ENCODE data around the gene FGGY.

FGGY gene

DNA sequence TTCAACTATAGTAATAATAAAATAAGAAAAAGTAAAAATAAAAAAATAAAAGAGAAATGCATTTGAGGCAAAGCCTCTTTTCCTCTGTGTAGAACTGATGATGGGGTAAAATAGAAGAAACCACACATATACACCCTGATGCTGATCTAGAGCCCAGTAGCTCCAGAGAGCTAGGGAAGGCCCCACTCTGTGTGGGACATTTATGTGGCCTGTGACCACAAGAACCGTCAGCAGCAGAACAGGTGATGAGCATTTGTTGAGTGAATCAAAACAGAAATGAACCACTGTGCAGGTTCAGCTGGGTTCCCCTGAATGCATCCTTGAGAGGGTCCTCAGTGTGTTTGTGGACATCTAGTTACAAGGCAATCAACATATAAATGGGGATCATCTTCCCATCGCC lies 296.0 kb downstream of the FGGY start:
- no peaks in the 10 kb centered on the region for H3K27me3 ChIP-seq
- no peaks in the 10 kb centered on the region for H3K4me1 ChIP-seq
- no peak for DNase-seq
- TF ChIP-seq, protein P1, sequence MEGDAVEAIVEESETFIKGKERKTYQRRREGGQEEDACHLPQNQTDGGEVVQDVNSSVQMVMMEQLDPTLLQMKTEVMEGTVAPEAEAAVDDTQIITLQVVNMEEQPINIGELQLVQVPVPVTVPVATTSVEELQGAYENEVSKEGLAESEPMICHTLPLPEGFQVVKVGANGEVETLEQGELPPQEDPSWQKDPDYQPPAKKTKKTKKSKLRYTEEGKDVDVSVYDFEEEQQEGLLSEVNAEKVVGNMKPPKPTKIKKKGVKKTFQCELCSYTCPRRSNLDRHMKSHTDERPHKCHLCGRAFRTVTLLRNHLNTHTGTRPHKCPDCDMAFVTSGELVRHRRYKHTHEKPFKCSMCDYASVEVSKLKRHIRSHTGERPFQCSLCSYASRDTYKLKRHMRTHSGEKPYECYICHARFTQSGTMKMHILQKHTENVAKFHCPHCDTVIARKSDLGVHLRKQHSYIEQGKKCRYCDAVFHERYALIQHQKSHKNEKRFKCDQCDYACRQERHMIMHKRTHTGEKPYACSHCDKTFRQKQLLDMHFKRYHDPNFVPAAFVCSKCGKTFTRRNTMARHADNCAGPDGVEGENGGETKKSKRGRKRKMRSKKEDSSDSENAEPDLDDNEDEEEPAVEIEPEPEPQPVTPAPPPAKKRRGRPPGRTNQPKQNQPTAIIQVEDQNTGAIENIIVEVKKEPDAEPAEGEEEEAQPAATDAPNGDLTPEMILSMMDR (IDR thresholded peaks at IDR 0.05; ENCODE audit: low read depth, low read length) = no peak
- H3K4me3 ChIP-seq (ENCODE audit: low read depth, low read length) = no peak overlapping the region
- H3K36me3 ChIP-seq = no peaks in the 10 kb centered on the region
- H3K9me3 ChIP-seq = no peaks in the 10 kb centered on the region

DNA sequence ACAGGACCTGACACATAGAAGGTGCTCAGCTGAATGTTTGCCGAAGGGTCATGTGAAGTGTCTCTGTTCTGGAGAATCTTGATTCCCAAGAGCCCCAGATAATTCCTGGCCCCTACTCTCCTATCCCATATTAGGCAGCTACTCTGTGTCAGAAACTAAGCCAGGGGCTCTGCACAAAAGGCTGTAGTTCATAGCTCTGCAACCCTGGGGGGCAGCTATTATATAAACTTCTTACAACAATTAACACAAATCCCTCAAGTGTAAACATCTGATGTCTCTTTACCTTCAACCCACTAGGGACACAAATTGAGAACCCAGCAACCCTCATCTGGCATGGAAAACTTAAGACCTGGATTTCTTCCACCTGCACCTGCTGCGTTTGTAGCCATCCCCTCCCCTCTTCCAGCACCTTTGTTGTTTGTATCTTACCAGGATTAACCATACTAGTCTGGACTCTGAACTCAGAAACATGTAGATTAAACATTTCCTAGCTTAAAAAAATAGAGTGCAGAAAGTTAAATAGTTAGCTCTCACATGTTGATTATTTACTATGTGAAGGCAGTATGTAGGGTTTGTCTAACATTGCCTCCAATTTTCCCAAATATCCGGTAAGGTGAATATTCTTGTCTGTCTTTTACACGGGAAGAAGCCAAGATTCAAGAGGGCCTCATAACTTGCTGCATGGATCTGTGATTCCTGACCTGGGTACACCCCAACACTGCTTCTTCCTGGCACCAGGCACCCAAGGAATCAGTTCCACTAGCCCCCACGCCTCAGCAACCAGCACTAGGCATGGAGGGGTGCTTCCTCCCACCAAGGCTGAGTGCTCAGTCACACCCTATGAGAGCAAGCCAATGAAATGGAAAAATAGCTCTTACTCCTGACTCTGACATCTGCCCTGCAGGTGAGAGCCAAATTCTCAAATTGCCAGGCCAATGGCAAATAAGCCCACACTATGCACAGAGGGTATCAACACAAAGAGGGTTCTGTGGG lies 297.2 kb downstream of the FGGY start:
- TF ChIP-seq, protein P1 (IDR thresholded peaks at IDR 0.05; ENCODE audit: low read depth, low read length) = no peak
- Histone ChIP-seq H3K9me3 (no peaks in the 10 kb centered on the region), H3K27me3 (no peaks in the 10 kb centered on the region), H3K4me3 (ENCODE audit: low read depth, low read length) (no peak overlapping the region), H3K36me3 (no peaks in the 10 kb centered on the region), H3K4me1 (no peaks in the 10 kb centered on the region)
- no peak for DNase-seq

DNA sequence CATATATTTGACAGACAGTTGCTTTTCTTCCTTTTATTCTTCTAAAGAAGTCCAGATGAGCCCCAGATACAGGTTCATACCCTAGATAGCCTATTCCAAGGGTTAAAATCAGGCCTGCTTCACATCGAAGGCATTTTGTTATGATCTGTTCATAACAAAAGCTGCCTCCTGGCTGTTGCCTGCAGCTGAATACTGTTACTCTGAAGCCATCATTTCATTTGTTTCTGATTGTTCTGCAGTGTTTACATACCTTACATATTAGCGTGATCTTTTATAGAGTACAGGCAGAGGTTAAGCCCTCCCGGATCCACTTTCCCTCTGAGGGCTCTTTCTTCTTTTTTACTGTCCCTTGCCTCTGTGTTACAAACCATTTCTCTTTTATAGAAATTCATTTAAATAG lies 298.9 kb downstream of the FGGY start:
- TF ChIP-seq, protein P1 (IDR thresholded peaks at IDR 0.05; ENCODE audit: low read depth, low read length) = no peak
- H3K27me3 ChIP-seq = no peaks in the 10 kb centered on the region
- H3K9me3 ChIP-seq = no peaks in the 10 kb centered on the region
- DNase-seq = no peak
- H3K36me3 ChIP-seq = no peaks in the 10 kb centered on the region
- H3K4me3 ChIP-seq (ENCODE audit: low read depth, low read length) = no peak overlapping the region
- no peaks in the 10 kb centered on the region for H3K4me1 ChIP-seq

DNA sequence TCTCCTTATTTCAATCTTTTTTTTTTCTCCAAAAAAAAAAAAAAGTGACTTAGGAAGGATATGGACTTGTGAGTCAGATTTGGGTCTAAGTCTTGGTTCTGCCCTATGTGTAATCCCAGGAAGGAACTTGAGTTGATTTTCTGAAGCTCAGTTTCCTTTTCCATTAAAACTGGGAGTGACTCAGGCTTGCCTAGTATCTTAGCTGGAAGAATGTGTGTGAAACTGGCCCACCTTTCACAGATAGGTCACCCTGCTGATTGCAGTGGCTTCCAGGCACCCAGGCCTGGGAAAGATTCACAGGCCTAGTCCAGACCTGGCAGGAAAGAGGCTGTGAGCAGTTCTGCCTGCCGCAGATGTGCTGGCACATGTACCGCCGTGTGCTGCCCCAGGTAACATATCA lies 299.5 kb downstream of the FGGY start:
- Histone ChIP-seq H3K9me3 (no peaks in the 10 kb centered on the region), H3K27me3 (no peaks in the 10 kb centered on the region), H3K36me3 (no peaks in the 10 kb centered on the region), H3K4me1 (no peaks in the 10 kb centered on the region), H3K4me3 (ENCODE audit: low read depth, low read length) (no peak overlapping the region)
- no peak for DNase-seq
- TF ChIP-seq, protein P1 (IDR thresholded peaks at IDR 0.05; ENCODE audit: low read depth, low read length) = no peak

DNA sequence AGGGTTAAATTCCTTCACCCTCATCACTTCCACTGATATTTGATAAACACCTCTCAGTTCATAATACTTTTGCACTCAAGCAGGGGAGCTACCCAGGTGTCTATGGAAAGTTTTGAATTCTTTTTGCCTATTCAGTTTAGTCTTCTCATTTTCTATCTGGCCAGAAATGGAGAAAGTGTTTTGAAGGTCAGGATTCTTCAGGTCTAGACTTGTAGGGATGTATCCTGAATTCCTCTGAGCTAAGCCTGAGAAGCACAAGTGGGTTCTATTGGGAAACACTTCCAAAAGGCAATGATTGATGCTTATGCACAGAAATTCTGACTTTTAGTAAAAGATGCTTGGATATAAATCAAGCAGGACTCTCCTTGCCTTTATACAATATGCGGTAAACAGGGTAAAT lies 300.1 kb downstream of the FGGY start:
- no peak for DNase-seq
- no peaks in the 10 kb centered on the region for H3K36me3 ChIP-seq
- no peaks in the 10 kb centered on the region for H3K27me3 ChIP-seq
- no peaks in the 10 kb centered on the region for H3K4me1 ChIP-seq
- H3K9me3 ChIP-seq = no peaks in the 10 kb centered on the region
- H3K4me3 ChIP-seq (ENCODE audit: low read depth, low read length) = no peak overlapping the region
- TF ChIP-seq, protein P1 (IDR thresholded peaks at IDR 0.05; ENCODE audit: low read depth, low read length) = no peak
